NCI-H524 treated with DMSO at 0.1 percent for 48 hours (cell line): Measurements from ENCODE around the gene CASTOR1.

Experiments used
- DNase-seq: peaks from one replicate; lab custom pipeline; 2025; lab: John Stamatoyannopoulos, UW

CASTOR1 gene

DNA sequence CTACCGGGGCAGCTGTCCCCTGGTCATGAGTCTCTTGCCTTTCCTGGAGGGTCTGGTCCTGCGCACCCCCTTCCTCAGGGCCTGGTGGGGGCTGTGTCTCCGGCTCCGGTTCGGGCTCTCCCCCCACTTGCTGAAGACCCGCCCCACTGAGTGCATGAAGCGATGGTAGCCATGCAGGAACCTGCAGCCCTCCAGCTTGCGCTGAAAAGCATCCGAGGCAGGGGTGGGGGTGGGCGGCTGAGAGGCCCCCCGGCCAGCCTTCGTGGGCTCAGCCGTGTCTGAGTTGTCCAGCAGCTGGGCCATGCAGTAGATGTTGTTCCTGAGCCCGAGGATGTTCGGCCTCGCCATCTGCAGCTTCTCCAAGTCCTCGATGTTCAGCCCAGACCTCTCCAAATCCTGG lies 25.4 kb downstream of the CASTOR1 start:
- DNase-seq, result no peak

DNA sequence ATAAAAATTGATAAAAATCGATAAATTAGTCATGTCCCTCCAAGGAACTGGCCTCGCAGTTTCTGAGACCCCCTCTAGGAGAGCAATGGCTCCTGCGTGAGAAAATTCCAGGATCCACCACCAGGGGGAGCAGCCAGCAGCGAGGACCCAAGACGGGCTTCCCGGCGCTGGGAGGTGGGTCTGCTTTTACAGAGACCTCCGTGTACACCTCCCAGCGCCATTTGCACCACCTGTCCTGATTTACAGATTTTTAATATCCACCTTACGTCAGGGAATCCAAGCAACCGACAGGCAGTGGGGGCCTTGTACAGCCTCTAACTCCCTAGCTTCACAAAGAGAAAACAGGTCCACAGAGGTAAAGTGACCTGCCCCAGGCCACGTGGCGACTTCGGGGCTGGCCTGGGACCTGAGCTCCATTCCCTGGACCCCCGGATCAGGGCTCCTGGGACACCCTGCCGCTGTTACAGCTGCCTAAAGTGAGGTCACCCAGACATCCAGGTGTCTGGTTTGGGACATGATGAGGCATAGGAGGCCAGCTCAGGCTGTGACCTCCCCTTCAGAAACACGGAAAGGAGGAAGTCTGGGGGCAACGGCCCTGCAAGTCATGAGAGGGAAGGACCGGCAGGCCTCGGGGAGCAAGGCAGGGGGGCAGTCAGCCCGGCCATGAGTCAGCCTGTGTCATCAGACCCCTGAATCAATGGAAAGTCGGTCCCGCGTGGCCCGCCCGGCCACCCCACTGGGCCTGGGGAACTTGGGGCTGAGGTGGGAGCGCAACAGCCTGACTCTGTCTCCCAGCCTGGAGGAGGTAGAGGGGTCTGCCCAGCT lies 26.2 kb downstream of the CASTOR1 start:
- DNase-seq, result peak; percentile 2

DNA sequence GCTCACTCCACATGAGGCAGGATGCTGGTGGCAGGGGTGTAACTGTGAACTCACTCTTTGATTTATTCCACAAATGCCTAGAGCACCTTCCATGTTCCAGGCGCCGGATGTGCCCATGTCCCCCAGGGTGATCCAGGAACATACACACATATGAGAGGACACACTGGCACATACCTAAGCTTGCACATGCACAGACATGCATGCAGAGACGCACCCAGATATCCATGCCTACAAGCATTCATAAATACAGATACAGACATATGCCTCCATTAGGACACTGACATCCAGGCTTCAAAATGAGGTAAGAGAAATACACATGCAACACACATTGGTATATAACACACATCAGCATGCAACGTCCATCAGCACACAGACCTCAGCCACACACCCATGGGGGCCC lies 27.2 kb downstream of the CASTOR1 start:
- DNase-seq, result no peak

DNA sequence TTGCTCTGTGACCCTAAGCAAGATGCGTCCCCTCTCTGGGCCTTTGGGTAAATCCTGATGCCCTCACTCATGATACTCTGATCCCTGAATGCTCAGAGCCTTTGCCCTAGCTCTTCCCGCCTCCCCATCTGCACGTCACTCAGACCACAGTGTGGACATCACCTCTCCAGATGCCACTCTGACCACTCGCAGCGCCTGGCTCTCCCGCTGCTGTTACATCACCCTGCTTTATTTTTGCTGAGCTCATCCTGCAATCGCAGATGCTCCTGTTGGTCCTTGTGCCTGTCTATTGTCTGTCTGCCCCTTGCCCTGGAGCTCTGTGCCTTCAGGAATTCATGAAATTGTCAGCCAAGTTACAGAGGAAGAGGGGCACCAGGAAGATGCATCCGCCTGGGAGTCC lies 28.2 kb downstream of the CASTOR1 start:
- DNase-seq, result no peak

DNA sequence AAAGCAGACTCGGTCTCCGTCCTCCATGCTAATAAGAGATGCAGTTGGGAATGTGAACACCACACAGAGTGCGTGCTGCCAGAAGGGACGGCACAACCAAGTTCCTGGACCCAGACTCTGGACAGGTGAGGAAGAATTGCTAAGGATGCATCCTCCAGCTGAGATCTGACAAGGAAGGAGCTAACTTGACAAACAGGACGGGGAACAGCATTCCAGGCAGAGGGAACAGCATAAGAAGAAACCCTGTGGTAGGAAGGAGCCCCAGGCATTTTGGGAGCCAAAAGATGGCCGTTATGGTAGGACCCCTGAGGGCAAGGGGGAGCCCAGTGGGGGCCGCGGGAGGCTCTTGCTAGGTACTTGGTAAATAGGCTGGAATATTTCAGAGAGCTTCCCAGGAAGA lies 28.6 kb downstream of the CASTOR1 start:
- DNase-seq, result no peak

DNA sequence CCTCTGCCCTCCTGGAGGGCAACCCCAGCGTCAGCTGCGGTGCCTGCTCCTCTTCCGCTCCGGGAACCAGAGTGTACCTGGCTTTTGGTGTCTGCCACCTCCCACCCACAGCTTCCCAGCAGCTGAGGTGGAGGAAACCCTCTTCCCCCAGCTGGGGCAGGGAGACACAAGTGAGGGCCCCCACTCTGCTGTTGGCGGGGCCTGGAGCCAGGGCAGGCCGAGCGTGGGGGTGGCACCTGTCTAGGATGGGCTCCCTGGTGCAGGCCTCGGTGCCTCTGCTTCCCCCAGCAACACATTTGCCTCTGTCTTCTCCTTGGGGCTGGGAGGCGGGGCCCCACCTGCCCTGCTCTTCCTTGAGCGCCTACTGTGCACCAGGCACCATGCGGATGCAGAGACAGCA lies 29.0 kb downstream of the CASTOR1 start:
- no peak for DNase-seq

DNA sequence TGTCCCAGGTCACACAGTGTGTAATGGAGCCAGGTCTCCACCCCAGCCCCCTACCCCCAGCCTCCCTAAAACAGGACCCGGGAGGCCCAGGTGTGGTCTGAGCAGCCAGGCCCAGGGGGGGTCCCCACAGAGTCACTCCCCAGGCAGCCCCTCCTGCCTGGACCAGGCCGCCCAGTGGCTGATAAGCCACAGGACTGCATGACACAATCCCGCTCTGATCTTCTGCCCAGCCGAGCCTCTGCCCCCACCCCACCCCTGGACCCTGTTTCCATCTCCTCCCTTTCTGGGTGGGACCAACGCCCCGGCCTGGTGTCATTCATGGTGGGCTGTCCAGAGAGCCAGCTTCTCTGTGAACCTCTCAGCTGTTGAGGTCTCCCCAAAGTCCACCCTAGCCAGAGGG lies 35.0 kb downstream of the CASTOR1 start:
- DNase-seq, result no peak

DNA sequence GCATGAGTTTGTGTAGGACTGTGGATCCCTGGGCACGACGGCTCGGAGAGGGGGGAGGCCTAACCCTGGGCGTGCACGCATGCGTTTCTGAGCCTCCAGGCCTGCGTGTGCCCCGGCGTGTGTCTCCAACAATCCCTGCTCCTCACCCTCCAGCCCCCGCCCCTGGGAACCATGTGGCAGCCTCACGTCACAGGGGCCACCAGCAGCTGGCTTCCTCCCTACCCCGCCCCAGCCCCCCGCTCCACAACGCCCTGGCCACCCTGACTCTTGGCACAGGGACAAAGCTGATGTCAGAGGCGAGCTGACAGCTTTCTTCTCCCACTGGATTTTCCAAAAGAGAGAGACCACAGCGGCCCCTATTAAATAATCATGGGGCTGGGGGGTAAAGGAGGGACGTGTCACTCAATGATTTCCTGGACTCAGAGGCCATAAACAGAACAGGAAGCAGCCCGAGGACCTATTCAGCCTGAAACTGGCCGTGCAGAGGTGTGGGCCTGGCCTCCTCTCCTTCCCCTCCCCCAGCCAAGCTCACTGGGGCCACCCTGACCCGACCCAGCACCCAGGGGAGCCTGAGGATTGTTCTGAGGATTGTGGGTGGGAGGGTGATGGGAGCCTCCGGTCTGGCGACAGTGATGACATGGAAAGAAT lies 36.0 kb downstream of the CASTOR1 start:
- peak; percentile 20 for DNase-seq

DNA sequence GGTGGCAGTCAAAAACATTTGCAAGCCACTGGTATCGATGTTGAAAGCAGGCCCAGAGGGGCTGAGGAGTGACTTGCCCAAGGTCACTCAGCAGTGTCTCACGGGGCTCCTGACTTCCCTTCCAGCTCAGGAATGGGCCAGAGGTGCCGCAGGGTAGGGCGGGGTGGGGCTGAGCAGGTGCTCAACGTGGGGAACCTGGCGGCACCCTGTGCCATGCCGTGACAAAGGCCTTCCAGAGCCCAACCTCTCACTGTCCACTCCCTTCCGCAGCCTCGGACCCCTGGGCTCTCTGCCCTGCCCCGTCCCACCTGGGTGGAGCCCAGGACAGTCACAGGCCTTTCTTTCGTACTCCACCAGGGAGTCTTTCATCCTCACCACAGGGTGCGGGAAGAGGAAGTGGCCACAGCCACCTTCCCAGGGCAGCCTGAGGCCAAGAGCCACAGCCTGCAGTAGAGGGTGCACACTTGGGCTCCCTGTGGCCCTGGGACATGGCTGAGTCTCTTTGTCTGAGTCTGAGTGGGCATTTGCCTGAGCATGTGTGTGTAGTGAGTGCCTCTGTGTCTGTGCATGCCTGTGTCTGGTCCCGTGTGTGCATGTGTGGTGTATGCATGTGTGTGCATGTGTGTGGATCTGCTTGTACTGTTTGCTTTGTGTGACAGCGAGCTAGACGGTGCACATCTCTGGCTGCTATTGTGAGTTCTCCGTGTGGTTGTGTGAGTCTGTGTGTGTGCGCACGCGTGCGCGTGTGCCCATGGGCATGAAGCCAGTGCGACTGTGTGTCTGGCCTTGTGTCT lies 36.7 kb downstream of the CASTOR1 start:
- no peak for DNase-seq

DNA sequence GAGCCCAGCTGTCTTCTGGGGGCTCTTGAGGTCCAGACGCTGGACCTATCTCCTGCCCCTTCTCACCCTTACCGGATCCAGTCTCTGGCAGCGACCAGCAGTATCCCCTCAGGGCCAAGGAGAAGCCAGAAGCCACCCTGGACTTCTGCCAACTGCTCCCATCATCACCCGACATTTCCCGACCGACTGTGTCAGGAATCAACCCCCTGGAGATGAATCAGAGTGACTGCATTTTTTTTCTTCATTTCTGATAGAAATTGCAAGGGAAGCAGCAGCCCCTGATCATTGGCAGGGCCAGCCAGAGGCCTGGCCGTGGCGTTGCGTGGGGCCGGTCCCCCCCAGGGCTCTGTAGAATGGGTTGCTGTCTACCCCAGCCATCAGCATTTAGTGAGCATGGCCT lies 37.6 kb downstream of the CASTOR1 start:
- DNase-seq, result no peak

DNA sequence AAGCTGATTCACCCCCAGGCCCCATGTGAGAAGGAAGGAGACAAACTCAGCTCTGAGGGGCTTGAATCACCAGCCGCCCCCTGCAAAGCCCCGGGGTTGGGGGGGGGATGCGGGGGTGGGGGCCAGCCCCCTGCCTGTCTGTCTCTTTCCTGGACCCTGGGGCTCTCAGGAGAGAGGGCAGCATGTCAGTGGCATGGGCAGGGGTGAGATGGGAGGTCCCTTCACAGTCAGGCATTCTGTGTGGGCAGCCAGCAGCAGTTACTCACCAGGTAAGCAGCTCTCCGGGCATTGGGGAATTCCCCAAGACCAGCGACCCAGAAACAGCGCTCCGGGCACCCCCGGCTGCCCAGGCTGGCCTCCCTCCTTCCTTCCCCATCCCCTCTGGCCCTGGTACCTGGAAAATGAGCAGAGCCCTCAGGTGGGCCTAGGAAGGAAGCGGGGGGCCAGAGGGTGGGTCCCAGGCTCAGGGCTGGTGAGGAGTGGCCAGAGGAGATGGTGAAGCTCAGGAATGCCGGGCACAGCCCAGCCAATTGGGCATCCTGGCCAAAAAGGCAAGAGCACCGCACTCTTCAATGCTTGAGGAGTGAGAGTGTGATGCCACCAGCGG lies 38.5 kb downstream of the CASTOR1 start:
- DNase-seq, result no peak

DNA sequence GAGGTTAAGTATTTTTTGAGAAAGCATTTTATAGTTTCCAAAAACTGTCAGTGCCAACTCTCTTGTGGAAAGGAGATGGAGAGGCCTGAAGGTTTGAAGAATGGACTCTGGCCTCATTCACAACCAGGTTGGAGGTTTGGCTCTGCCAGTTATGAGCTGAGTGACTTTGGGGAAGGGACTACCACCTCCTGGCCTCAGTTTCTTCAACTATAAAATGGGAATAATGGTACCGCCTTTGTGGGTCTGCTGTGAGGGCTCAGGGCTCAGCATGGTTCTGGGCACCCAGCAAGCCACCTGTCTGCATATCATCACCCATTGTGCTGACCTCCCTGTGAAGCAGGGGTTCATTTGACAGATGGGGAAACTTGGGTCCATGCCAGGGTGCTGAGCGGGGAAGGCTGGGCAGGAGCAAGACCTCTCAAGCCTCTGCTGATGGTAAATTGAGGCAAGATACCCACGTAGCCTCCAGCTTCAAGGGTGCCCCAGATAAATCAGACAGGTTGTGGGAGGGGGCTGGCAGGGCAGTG lies 39.2 kb downstream of the CASTOR1 start:
- DNase-seq, result no peak

DNA sequence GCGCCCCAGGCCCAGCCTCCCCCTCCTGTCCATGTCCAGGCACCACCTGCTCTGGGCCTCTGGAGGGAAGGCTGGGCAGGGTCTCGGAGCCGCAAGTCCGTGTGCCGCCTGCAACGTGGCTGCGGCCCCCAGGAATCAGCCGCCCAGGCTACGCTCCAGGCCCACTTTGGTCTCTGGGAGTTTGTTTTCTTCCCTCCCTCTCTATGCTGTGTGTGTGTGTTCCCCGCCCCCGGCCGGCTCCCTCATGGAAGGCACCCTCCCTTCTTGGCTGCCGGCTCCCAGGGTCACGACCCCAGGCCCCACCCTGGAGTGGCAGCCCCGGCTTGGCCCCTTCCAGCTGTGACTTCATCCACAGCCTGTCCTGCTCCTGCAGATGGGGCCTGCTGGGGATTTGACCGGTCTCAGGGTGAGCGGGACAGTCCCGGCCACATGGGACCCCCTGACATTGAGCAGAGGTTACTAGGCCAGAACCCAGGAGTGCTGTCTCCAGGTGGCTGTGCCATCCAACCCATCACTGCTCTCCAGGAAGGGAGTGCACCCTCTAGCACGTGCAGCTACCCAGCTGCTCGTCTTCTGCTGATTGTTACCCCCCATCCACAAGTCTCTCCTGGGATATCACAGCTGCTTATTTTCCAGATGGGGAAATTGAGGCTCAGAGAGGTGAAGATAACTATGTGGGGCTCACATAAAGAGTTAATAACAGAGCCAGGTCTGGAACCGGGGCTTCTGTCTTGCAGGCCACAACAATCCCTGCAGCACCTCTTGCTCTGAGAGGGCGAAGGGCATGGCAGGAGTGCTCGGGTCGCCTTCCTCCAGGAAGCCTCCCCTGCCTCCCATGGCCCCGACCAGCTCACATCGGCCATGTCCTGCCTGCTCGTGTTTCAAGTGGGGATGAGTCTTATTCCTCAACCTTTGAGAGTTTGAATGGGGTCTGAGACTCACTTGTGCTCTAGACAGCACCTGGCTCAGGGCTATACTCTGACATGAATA lies 40.0 kb downstream of the CASTOR1 start:
- DNase-seq, result no peak

DNA sequence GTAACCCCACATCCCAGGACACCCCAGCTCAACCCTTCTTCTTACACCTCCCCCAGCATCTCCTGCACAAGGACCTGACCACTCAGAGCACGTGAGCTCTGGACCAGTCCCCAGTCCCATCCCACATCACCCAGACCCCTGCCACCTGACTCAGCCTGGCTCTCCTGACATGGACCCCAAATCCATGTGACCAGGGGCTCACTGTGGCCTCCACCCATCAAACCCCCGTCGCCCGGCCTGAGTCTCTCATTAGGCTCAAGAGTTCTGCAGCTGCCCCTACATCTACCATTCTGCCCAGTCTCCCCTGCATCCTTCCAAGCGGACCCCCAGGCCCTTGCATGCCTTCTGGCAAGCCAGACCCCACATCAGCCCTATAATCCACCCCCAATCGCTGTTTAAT lies 40.8 kb downstream of the CASTOR1 start:
- no peak for DNase-seq

DNA sequence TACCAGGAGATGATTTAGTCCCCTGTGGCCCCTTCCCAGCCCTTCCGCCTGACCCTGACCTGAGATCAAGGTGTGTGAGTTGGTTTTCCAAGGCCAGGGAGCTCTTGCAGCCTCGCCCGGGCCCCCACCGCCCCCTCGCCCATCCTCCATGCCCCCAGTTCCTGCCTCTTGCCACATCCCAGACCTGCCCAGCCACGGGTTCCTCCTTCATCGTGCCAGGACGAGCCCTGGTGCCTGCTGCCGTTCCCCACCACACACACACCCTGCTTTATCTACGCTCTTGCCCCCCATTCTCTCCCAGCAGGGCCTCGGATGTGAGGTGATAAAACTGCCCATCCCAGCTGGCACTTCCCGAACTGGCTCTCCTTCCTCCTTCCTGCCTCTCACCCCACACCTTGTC lies 41.3 kb downstream of the CASTOR1 start:
- no peak for DNase-seq

DNA sequence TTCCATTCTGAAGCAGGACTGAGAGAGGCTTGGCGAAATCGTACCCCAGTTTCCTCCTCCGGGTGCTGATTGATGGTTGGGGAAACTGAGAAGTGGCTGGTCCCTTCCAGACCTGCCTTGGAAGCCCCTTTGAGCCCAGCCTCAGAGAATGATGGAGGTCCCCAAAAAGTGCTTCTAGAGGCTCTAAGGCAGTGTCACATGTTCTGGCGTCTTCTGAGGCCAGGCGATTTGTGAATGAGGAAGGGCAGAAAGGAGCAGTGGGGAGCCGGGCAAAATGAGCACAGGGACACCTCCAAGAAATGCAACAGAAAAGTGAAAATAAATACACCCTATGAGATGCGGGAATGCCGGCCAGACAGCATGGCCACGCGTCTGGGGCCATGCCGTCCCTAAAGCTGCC lies 41.7 kb downstream of the CASTOR1 start:
- DNase-seq, result no peak

DNA sequence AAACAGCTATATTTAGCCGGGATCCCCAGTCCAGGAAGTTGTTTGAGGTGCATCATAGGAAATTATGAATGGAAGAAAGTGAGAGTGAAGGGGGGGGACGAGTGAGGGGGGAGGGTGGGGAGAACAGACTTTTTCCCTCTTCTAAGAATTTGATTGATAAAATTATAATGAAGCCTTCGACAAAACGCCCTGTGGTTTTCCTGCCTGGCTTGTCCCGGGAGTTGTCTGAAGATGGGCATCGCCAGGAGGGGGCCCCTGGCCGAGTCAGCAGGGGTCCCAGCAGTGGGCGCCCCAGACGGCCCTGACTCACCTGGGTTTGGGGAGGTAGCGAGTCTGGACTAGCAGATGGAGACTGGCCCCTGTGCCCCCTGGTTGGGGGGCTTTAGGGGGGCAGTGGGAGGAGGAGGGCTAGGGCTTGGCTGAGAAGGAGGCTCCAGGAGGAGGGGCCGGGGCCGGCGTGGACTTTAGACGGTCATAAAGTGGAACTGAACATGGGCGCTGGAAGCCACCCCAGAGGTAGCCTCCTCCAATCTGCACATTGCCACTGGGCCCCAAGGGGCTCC lies 42.4 kb downstream of the CASTOR1 start:
- no peak for DNase-seq

DNA sequence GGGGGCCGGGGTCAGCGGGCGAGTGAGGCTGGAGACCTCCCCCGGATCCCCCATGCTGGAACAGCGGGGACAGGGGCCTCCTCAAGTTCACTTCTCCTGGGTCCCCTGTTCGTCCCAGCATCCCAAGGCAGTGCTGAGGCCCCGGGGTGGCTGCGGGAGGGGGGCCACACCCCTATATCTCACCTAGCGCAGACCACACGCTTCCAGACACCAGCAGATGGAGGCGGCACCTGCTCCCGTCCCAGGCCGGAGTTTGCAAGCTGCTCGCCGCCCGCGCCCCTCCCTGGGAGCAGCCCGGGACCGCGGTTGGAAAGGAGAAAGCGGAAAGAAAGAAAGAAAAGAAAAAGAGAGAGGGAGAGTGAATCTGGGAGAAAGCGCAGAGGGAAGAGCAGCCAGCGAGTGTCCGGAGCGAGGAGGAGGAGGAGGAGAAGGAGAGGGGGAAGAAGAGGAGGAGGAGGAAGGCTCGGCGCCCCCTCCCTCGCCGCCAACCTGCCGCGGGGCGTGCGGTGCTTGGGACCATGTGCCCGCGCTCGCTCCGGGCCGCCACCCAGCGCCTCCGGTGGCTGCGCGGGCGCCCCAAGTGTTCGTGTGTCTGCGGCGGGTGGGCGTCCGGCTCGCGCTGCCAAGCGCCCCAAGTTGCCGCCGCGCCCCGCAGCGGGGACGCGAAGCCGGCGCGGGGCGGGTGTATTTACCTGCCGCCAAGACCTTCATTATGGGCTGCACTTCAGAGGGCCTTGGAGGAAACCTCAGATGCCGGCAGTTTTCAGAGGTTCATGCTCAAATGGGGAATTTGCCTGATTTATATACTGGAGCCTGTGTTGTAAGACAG lies 43.1 kb downstream of the CASTOR1 start, which contains the start of gene LIF:
LIF (minus strand) TSS at position 775 of the 829 bp plus-strand sequence; CDS start at position 711, 64 bp downstream.
- DNase-seq, result peak; percentile 6

DNA sequence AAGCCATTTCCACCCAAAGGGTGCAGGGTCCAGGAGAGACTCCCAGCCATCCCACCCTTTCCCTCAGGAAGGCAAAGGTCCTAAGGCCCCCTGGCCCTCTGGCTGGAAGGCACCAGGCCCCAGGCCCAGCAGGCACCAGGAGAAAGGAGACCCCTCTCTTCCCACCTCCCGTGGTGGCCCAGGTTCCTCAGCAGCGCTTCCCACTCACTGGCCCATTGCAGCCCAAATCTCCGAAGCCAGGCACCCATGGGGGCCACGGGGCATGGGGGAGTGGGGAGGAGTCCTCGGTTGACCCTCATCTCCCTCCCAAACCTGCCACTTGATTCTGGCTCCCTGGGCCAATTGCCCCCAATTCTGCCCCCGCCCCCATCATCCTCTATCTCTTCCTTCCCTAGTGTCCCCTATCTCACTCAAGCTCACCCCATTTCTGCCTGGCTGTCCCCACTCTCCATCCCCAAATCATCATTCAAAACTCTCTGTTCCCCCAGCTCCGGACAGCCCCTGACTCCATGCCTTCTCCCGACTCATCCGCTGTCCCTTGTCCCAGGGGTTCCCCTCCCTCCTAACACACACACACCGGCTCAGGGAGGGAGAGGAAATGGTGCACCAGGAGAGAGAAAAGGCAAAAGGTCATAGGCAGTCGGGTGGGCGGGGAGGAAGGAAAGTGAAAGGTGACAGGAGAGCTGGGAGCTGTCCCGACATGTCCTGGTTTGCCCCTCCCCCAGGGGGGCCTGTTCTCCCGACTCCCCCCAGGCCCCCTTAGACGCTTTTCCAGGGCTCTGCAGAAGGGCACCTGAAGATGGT lies 43.9 kb downstream of the CASTOR1 start:
- DNase-seq, result no peak
